Naive thymus-derived CD4-positive, alpha-beta T cell (primary cell): ENCODE results near the gene GLT6D1. TPM values are rescaled to one million over a fixed set of nuclear protein-coding genes. Genes with fewer than 3 reads are reported as not detected.

Source experiments
- ATAC-seq: fragments of 150-1000 bp; cut with Tn5 transposase; 2 replicates; pipeline ENCODE4 v1.10.0; 2021; ENCODE audit warnings: mild to moderate bottlenecking, moderate library complexity
- CTCF ChIA-PET: fragments of 350-600 bp; sonication (Branson Sonifier 250); formaldehyde crosslinking; loops from one replicate; lab custom pipeline; 2021; ENCODE audit warnings: antibody characterized with exemption; lab: Charles Lee
- POLR2A ChIA-PET: fragments of 350-600 bp; sonication (Branson Sonifier 250); formaldehyde crosslinking; loops from one replicate; lab custom pipeline; 2021; ENCODE audit warnings: antibody characterized with exemption, inconsistent platforms; lab: Charles Lee
- DNase-seq, 9 donors: peaks; one replicate each; pipeline versions ENCODE4 v3.0.0 to v3.0.0-alpha.2; 2020 to 2022; ENCODE audit warnings: mixed read lengths in 1 of 9
- H3K27ac ChIP-seq: one replicate; pipeline ENCODE4 v1.7.0; 2013; ENCODE audit warnings: mild to moderate bottlenecking, low read depth, low read length, moderate library complexity
- H3K27me3 ChIP-seq, 2 donors: one replicate each; pipeline ENCODE4 v1.7.0; 2013; ENCODE audit warnings: low read length in 2 of 2, mild to moderate bottlenecking in 2 of 2, moderate library complexity in 2 of 2; ENCODE audit not compliant: control insufficient read depth in 2 of 2, insufficient read depth in 2 of 2
- H3K36me3 ChIP-seq, 3 experiments: 1 replicate in 2 of 3; 2 replicates in 1 of 3; pipeline ENCODE4 v1.7.0; 2013; ENCODE audit warnings: low read length in 3 of 3, mild to moderate bottlenecking in 3 of 3, moderate library complexity in 1 of 3; ENCODE audit not compliant: insufficient read depth in 3 of 3, control insufficient read depth in 2 of 3
- H3K4me1 ChIP-seq, 2 donors: one replicate each; pipeline ENCODE4 v1.7.0; 2013; ENCODE audit warnings: low read length in 2 of 2, mild to moderate bottlenecking in 2 of 2, moderate library complexity in 1 of 2; ENCODE audit not compliant: control insufficient read depth in 2 of 2, insufficient read depth in 2 of 2
- H3K4me3 ChIP-seq: 2 replicates; pipeline ENCODE4 v1.7.0; 2013; ENCODE audit warnings: mild to moderate bottlenecking, low read length
- H3K9me3 ChIP-seq, 3 experiments: 1 replicate in 2 of 3; 2 replicates in 1 of 3; pipeline ENCODE4 v1.7.0; 2013; ENCODE audit warnings: low read length in 3 of 3; ENCODE audit not compliant: control insufficient read depth in 2 of 3
- H3K27ac Mint-ChIP-seq, 9 donors: one replicate each; pipeline ENCODE4 v1.8.0; 2020 to 2022; ENCODE audit warnings: mixed read lengths in 9 of 9, mild to moderate bottlenecking in 8 of 9, moderate library complexity in 5 of 9, inconsistent platforms in 2 of 9
- H3K27me3 Mint-ChIP-seq, 5 donors: one replicate each; pipeline ENCODE4 v1.8.0; 2021 to 2022; ENCODE audit warnings: mixed read lengths in 5 of 5, mild to moderate bottlenecking in 1 of 5
- H3K36me3 Mint-ChIP-seq, 5 donors: one replicate each; pipeline ENCODE4 v1.8.0; 2020 to 2022; ENCODE audit warnings: mixed read lengths in 5 of 5, mild to moderate bottlenecking in 3 of 5, inconsistent platforms in 1 of 5
- H3K4me1 Mint-ChIP-seq, 7 donors: one replicate each; pipeline ENCODE4 v1.8.0; 2020 to 2022; ENCODE audit warnings: mixed read lengths in 7 of 7, mild to moderate bottlenecking in 3 of 7, inconsistent platforms in 1 of 7
- H3K4me3 Mint-ChIP-seq, 10 donors: one replicate each; pipeline ENCODE4 v1.8.0; 2020 to 2022; ENCODE audit warnings: mild to moderate bottlenecking in 10 of 10, mixed read lengths in 10 of 10, moderate library complexity in 6 of 10, inconsistent platforms in 2 of 10
- H3K9me3 Mint-ChIP-seq, 11 donors: one replicate each; pipeline ENCODE4 v1.8.0; 2020 to 2022; ENCODE audit warnings: mixed read lengths in 11 of 11, mild to moderate bottlenecking in 4 of 11, inconsistent platforms in 1 of 11, moderate library complexity in 1 of 11
- intact Hi-C, 2 donors: fragments of 100-400 bp; cut with micrococcal nuclease; formaldehyde crosslinking; loops; one replicate each; pipeline ENCODE4 v1.15.1; 2023
- polyA plus RNA-seq, 2 donors: library from polyadenylated mRNA; unstranded; fragments of 300-500 nt; fragmentation: Illumina TruSeq; gene quantifications; one replicate each; pipeline ENCODE4 v1.2.3, GENCODE V29; 2021
- total RNA-seq, 6 experiments: library from RNA in 5 of 6; stranded (reverse) in 5 of 6; gene quantifications; 1 replicate in 5 of 6; 2 replicates in 1 of 6; pipeline ENCODE4 v1.2.3 and lab custom pipeline; 2021 to 2026

The GLT6D1 gene
- total and polyA plus RNA-seq, 7 experiments from 2014 or later: not detected

DNA sequence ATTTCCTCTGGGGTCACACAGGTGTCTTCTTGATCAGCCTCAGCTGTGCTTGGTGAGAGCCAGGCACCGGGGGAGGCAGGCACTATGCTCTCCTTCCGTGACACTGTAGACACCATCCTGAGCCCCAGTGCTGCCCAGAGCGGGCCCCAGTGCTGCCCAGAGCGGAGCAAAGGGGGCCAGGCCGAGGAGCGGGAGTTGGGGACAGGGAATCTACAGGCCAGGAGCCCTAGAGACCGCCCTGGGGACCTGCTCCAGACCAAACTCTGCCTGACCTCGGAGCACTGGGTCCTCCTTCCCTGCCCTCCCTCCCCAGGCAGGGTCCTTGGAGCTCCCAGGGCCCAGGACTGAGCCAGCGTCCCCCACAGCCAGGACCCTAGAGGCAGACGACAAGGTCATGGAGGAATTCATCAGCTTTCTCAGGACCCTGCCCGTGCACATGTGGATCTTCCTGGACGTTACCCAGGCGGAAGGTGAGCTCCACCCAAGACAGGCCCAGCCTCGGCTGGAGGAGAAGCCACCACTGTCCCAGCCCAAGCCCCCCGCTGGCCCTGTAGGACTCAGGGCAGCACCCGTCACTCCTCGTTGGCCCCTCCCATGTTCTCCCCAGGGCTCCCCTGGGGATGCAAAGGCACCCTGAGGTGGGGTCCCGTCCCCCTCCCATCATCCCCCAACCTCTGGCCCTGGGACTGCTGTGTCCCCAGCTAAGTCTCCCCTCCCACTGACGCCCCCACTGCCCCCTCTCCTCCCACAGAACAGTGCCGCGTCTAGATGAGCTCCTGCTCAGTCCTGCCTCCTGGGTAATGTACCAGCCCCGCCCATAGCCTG, 47.6 kb downstream of the GLT6D1 start:
- H3K4me3 Mint-ChIP-seq: no peak overlapping the region
- CTCF ChIA-PET: no interaction called here
- no peaks in the 10 kb centered on the region for H3K9me3 ChIP-seq

DNA sequence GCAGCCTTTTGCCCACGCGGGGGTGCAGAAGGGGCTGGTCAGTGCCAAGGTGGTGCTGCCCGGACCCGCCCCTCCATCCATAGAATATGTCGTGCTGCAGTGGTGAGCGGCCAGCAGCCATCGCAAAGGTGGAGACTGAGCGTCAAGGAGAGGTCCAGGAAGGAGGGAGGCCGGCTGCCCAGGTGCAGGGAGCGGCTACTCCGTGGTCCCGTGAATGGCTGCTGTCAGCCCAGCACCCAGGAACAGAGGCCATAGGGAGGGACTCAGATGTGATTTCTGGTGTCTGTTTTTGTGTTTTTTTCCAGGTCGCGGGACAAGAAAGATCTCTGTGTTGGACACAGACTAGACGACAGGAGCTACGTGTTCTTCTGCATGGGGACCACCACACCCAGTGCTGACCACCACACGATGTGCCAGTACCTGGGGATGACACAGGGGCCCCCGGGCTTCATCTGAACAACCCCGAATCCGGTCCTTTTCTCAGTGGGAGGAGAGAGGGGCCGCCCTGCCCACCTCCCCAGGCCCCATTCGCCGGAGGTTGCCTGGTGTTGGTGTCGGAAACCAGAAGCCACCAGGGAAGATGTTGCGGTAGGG, 48.8 kb downstream of the GLT6D1 start:
- peaks cover 2 to 21% (median 18%) of the 10 kb centered on the region in 5 donors for H3K27me3 Mint-ChIP-seq
- no peaks in the 10 kb centered on the region for H3K4me1 ChIP-seq
- no peak overlapping the region for H3K27ac Mint-ChIP-seq
- H3K27ac ChIP-seq: no peak overlapping the region
- POLR2A ChIA-PET: no interaction called here
- no peaks in the 10 kb centered on the region for H3K4me1 Mint-ChIP-seq
- no peak for DNase-seq
- intact Hi-C loops: no loop called here
- no peak for ATAC-seq
- H3K4me3 ChIP-seq: no peak overlapping the region
- H3K27me3 ChIP-seq: no peaks in the 10 kb centered on the region
- H3K36me3 Mint-ChIP-seq: no peaks in the 10 kb centered on the region
- H3K4me3 Mint-ChIP-seq: no peak overlapping the region
- peaks cover 0 to 3% (median 0%) of the 10 kb centered on the region in 11 donors for H3K9me3 Mint-ChIP-seq
- H3K9me3 ChIP-seq: no peaks in the 10 kb centered on the region
- H3K36me3 ChIP-seq: no peaks in the 10 kb centered on the region
- CTCF ChIA-PET: no interaction called here

More for the DNA sequence above, 47.6 kb downstream of the GLT6D1 start:
- Mint-ChIP-seq H3K27ac (no peak overlapping the region), H3K27me3 (peaks cover 2 to 27% (median 21%) of the 10 kb centered on the region in 5 donors), H3K9me3 (peaks cover 0 to 3% (median 0%) of the 10 kb centered on the region in 11 donors), H3K36me3 (no peaks in the 10 kb centered on the region), H3K4me1 (no peaks in the 10 kb centered on the region)
- Histone ChIP-seq H3K4me1 (no peaks in the 10 kb centered on the region), H3K27me3 (no peaks in the 10 kb centered on the region), H3K27ac (no peak overlapping the region), H3K4me3 (no peak overlapping the region), H3K36me3 (no peaks in the 10 kb centered on the region)
- ATAC-seq (no peak), DNase-seq (no peak)
- intact Hi-C loops: no loop called here
- POLR2A ChIA-PET: no interaction called here

DNA sequence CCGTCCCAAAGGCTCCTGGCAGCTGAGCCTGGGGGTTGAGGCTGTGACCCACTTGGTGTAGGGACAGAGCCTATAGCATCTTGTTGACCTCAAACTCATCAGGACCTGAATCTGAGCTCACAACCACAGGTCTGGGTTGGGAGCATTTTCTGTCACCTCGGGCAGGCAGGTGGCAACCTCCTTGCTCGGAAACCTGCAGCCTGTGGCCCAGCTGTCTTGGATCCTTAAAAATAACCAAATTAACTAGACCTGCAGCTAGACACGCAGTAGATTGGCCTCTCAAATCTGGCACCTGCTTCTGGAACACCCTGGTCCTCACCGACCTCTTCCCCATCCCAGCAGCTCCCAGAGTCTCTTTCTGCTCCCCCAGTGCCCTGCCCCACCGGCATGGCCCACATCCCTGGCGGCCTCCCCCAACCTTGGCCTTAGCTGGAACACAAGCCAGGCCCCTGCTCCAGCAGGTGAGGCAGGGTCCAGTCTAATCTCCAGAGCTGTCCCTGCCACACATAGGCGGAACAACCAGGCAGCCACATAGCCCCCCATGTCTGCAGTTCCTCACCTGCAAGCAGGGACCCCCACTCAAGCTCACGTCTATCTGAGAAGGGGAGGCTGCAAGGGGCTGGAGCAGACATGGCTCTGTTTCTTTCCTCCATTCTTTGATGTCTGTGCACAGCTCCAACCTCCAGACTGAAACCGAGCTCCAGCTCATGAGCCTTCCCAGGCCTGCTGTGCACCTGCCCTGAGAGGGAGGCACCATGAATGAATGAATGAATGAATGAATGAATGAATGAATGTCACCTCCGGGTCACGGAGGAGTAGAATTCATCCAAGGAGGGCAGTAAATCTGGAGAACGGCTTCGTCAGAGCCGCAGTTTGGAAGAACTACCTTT, 49.5 kb downstream of the GLT6D1 start:
- Histone ChIP-seq H3K4me1 (no peaks in the 10 kb centered on the region), H3K4me3 (no peak overlapping the region), H3K9me3 (no peaks in the 10 kb centered on the region), H3K27me3 (no peaks in the 10 kb centered on the region), H3K36me3 (no peaks in the 10 kb centered on the region), H3K27ac (no peak overlapping the region)
- H3K27me3 Mint-ChIP-seq: peaks cover under 1 to 25% (median 15%) of the 10 kb centered on the region in 5 donors
- H3K27ac Mint-ChIP-seq: peak overlapping the region in 1 of 9 donors; percentile 21
- DNase-seq (no peak), ATAC-seq (no peak)
- peaks cover 0 to 2% (median 0%) of the 10 kb centered on the region in 11 donors for H3K9me3 Mint-ChIP-seq
- no peaks in the 10 kb centered on the region for H3K4me1 Mint-ChIP-seq
- intact Hi-C loops: no loop called here
- ChIA-PET CTCF (no interaction called here), POLR2A (no interaction called here)
- no peak overlapping the region for H3K4me3 Mint-ChIP-seq
- H3K36me3 Mint-ChIP-seq: no peaks in the 10 kb centered on the region

GRCh38 chr9:135588886-135589595, 50.3 kb downstream of the GLT6D1 start:
- CTCF ChIA-PET: no interaction called here
- no peak overlapping the region for H3K27ac ChIP-seq
- DNase-seq: no peak
- no peaks in the 10 kb centered on the region for H3K36me3 ChIP-seq
- peaks cover 0 to 26% (median 15%) of the 10 kb centered on the region in 5 donors for H3K27me3 Mint-ChIP-seq
- H3K27me3 ChIP-seq: no peaks in the 10 kb centered on the region
- H3K4me3 Mint-ChIP-seq: no peak overlapping the region
- H3K4me3 ChIP-seq: no peak overlapping the region
- POLR2A ChIA-PET: no interaction called here
- H3K36me3 Mint-ChIP-seq: no peaks in the 10 kb centered on the region
- no peak for ATAC-seq
- H3K9me3 ChIP-seq: no peaks in the 10 kb centered on the region
- H3K9me3 Mint-ChIP-seq: peaks cover 0 to 2% (median 0%) of the 10 kb centered on the region in 11 donors
- H3K27ac Mint-ChIP-seq: no peak overlapping the region
- no peaks in the 10 kb centered on the region for H3K4me1 ChIP-seq
- no peaks in the 10 kb centered on the region for H3K4me1 Mint-ChIP-seq
- intact Hi-C loops: no loop called here

DNA sequence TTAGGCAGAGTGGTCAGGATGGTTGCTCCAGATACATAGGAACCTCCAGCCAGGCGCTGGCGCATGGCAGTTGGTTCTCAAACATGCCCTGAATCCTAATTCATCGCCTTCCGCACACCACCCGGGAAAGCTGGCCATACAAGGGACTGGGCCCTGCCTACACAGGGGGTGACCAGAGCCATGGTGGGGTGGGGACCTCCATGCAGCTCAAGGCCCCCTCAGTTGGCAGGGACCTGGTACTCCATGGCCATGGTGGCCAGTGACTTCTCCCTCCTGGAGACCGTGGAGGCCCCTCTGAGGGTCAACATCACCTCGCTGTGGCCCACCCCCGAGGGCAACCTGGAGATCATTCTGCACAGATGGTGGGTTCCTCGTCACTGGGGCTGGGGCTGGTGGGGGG, 51.0 kb downstream of the GLT6D1 start:
- intact Hi-C loops: no loop called here
- H3K4me3 Mint-ChIP-seq: no peak overlapping the region
- Histone ChIP-seq H3K36me3 (no peaks in the 10 kb centered on the region), H3K27me3 (no peaks in the 10 kb centered on the region), H3K4me3 (no peak overlapping the region), H3K9me3 (no peaks in the 10 kb centered on the region), H3K4me1 (no peaks in the 10 kb centered on the region), H3K27ac (no peak overlapping the region)
- DNase-seq (no peak), ATAC-seq (no peak)
- peaks cover 0 to under 1% (median 0%) of the 10 kb centered on the region in 11 donors for H3K9me3 Mint-ChIP-seq
- no peak overlapping the region for H3K27ac Mint-ChIP-seq
- no peaks in the 10 kb centered on the region for H3K4me1 Mint-ChIP-seq
- H3K27me3 Mint-ChIP-seq: peaks cover 0 to 25% (median 12%) of the 10 kb centered on the region in 5 donors
- no peaks in the 10 kb centered on the region for H3K36me3 Mint-ChIP-seq
- CTCF ChIA-PET: no interaction called here
- POLR2A ChIA-PET: no interaction called here

- H3K27me3 ChIP-seq: no peaks in the 10 kb centered on the region
- no peak overlapping the region for H3K27ac ChIP-seq
- H3K4me1 Mint-ChIP-seq: no peaks in the 10 kb centered on the region
- no peak overlapping the region for H3K4me3 ChIP-seq
- peaks cover 0 to 28% (median 9%) of the 10 kb centered on the region in 5 donors for H3K27me3 Mint-ChIP-seq
- no peaks in the 10 kb centered on the region for H3K9me3 ChIP-seq
- H3K36me3 ChIP-seq: no peaks in the 10 kb centered on the region
- H3K9me3 Mint-ChIP-seq: no peaks in the 10 kb centered on the region
- intact Hi-C loops: no loop called here
- POLR2A ChIA-PET: no interaction called here
- no peaks in the 10 kb centered on the region for H3K36me3 Mint-ChIP-seq
- H3K27ac Mint-ChIP-seq: no peak overlapping the region
- H3K4me3 Mint-ChIP-seq: no peak overlapping the region
- CTCF ChIA-PET: no interaction called here
- H3K4me1 ChIP-seq: no peaks in the 10 kb centered on the region
- ATAC-seq (no peak), DNase-seq (no peak)
Measured at GRCh38 chr9:135587658-135588057, 51.7 kb downstream of the GLT6D1 start.
